Karpas-422 (cell line): ENCODE results near the gene TTLL11. TPM values are rescaled to one million over a fixed set of nuclear protein-coding genes. Genes with fewer than 3 reads are reported as not detected.

ENCODE experiments used
- DNase-seq: peaks from one replicate; pipeline ENCODE4 v3.0.0-alpha.2; 2015
- H2AFZ ChIP-seq: fragments of 200-600 bp; sonication (generic); 2 replicates; pipeline ENCODE4 v1.6.1; 2014; ENCODE audit warnings: antibody characterized with exemption, low read length, mixed read lengths
- H3K27ac ChIP-seq: fragments of 200-600 bp; sonication (generic); 2 replicates; pipeline ENCODE4 v1.5.1; 2014; ENCODE audit warnings: mild to moderate bottlenecking, low read length, moderate library complexity
- H3K27me3 ChIP-seq: fragments of 200-600 bp; sonication (generic); 2 replicates; pipeline ENCODE4 v1.6.1; 2014; ENCODE audit warnings: low read length, mixed read lengths
- H3K36me3 ChIP-seq: fragments of 200-600 bp; sonication (generic); 2 replicates; pipeline ENCODE4 v1.6.1; 2014; ENCODE audit warnings: low read length, mixed read lengths; ENCODE audit not compliant: insufficient read depth
- H3K4me1 ChIP-seq: fragments of 200-600 bp; sonication (generic); 2 replicates; pipeline ENCODE4 v1.6.1; 2014; ENCODE audit warnings: mild to moderate bottlenecking, low read length, mixed read lengths
- H3K4me2 ChIP-seq: fragments of 200-600 bp; sonication (generic); 2 replicates; pipeline ENCODE4 v1.6.1; 2014; ENCODE audit warnings: low read length, low read depth, mild to moderate bottlenecking; ENCODE audit not compliant: poor library complexity, severe bottlenecking
- H3K4me3 ChIP-seq: fragments of 200-600 bp; sonication (generic); 2 replicates; pipeline ENCODE4 v1.5.1; 2014; ENCODE audit warnings: mild to moderate bottlenecking, antibody characterized with exemption, low read length, mixed read lengths
- H3K79me2 ChIP-seq: fragments of 200-600 bp; sonication (generic); 2 replicates; pipeline ENCODE4 v1.6.1; 2014; ENCODE audit warnings: mild to moderate bottlenecking, low read length, mixed read lengths
- H3K9ac ChIP-seq: fragments of 200-600 bp; sonication (generic); 2 replicates; pipeline ENCODE4 v1.6.0; 2014; ENCODE audit warnings: low read length
- H3K9me2 ChIP-seq: fragments of 200-600 bp; sonication (generic), shearing (Covaris generic); replicated peaks from 2 replicates; pipeline ENCODE4 v1.6.0; 2014; ENCODE audit warnings: mild to moderate bottlenecking, low read length, moderate library complexity; ENCODE audit not compliant: insufficient read depth
- H3K9me3 ChIP-seq: fragments of 300-700, 200-600 bp; sonication (generic); 2 replicates; pipeline ENCODE4 v1.6.1; 2014; ENCODE audit warnings: low read length, mixed read lengths
- H4K20me1 ChIP-seq: fragments of 200-600 bp; sonication (generic); 2 replicates; pipeline ENCODE4 v1.6.1; 2014; ENCODE audit warnings: mild to moderate bottlenecking, antibody characterized with exemption, low read length, low read depth; ENCODE audit not compliant: insufficient read depth
- total RNA-seq: library from RNA; depleted of rRNA; stranded (reverse); fragments of >200 nt; shearing (Covaris generic); gene quantifications from 2 replicates; pipeline ENCODE4 v1.2.3, GENCODE V29; 2014; ENCODE audit warnings: low replicate concordance

Gene TTLL11
- total RNA-seq, 1 experiment from 2014 or later, result 2.5 TPM

DNA sequence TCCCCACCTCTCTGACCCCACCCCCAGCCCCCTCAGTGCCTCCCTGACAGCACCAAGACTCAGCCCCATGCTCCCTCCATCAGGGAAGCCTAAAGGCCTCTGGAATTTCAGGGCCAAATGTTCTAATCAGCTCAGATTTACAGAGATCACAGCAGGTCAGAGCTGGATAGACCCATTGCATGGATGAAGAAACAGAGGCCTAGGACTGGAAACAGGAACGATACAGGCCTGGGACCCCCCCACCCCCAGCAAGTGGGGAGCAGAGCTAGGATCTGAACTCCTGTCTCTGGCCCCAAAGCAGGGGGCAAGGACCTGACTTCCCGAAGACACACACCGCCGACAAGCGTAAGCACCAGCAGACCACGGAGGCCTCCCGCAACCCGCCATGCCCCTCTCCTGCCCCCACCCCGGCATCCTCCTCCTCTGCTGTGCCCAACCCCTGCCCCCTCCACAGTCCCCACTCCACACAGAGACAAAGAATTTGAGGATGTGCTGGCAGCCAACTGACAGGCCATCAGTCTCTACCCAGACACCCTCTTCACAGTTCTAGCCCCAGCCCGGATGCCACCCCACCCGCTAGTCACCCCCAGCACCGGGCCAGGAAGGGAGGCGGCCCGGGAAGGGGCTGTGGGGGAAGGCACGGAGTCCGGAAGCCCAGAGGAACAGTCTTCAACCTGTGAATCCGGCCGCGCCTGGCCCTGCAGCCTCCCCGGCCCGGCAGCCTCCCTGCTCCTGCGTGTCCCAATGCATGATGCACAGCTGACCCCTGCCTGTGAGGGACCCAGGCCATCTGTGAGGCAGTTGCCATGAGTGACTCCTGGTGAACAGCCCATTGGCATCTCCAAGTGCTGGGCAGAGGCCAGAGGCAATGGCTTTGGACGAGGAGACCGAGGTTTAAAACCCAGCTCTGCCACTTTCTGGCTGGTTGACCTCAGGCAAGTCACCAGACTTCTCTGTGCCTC is 35.2 kb upstream of the TTLL11 start:
- no peak for DNase-seq
- no peaks in the 10 kb centered on the region for H3K27me3 ChIP-seq
- no peaks in the 10 kb centered on the region for H3K79me2 ChIP-seq
- no peak overlapping the region for H3K4me2 ChIP-seq
- no peak overlapping the region for H3K27ac ChIP-seq
- no peaks in the 10 kb centered on the region; the same call in 1 of the 2 replicates for H4K20me1 ChIP-seq
- H2AFZ ChIP-seq, result no peak overlapping the region
- no peaks in the 10 kb centered on the region for H3K36me3 ChIP-seq
- H3K9ac ChIP-seq, result no peak overlapping the region
- H3K4me3 ChIP-seq, result no peak overlapping the region
- H3K4me1 ChIP-seq, result no peaks in the 10 kb centered on the region
- no peaks in the 10 kb centered on the region for H3K9me2 ChIP-seq
- H3K9me3 ChIP-seq, result no peaks in the 10 kb centered on the region

- Histone ChIP-seq H3K79me2 (no peaks in the 10 kb centered on the region), H3K27me3 (no peaks in the 10 kb centered on the region)
Observed at GRCh38 chr9:122127396-122127798, 34.3 kb upstream of the TTLL11 start.

DNA sequence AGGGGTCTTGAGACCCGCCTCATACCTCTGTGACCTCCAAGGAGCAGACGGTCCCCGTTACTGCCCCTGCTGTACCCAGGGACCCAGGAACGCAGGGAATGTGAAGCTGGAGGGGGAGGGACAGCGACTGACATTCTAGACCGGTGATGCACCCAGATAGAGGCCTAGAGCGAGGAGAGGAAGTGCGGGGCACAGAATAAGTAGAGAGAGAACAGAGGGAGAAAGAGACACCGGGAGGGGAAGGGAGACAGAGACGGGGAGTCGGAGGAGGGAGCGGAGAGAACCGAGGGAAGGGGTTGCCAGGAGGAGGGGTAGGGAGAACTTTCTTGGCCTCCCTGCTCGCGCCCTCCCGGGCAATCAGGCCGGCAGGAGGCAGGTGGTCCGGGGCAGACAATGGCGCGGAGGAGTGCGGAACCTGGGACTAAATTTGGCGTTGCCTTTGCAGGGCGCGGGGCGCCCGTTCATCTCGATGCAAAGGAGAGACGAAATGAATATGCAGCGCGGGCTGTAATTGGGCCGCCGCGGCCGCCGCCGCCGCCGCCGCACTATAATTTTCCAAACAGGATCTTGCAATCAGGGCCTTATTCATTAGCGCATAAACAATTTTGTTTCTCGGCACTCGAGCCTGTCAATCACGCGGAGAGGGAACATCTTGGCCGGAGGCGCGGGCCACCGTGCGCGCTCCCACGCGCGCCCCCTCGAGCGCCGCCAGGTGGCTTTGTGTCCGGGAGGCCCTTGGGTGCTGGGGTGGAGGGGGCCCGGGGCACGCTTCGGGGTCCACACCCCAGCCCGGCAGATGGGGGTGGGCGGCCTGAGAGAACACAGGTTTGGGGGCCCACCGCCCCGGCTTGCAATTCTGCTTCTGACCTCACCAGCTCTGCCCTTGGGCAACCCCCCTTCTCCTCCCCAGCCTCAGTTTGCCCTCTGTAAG is 33.5 kb upstream of the TTLL11 start:
- Histone ChIP-seq H4K20me1 (no peaks in the 10 kb centered on the region; the same call in 1 of the 2 replicates), H3K4me2 (no peak overlapping the region), H3K27ac (no peak overlapping the region), H3K4me3 (no peak overlapping the region), H3K36me3 (no peaks in the 10 kb centered on the region), H3K27me3 (no peaks in the 10 kb centered on the region), H3K9me2 (no peaks in the 10 kb centered on the region), H3K9me3 (no peaks in the 10 kb centered on the region), H3K4me1 (no peaks in the 10 kb centered on the region), H3K9ac (no peak overlapping the region), H3K79me2 (no peaks in the 10 kb centered on the region), H2AFZ (no peak overlapping the region)
- no peak for DNase-seq

More at GRCh38 chr9:122127396-122127798, 34.3 kb upstream of the TTLL11 start:
- no peaks in the 10 kb centered on the region for H4K20me1 ChIP-seq
- no peak overlapping the region for H2AFZ ChIP-seq
- H3K4me3 ChIP-seq, result no peak overlapping the region
- no peaks in the 10 kb centered on the region for H3K4me1 ChIP-seq
- no peak for DNase-seq
- no peak overlapping the region for H3K9ac ChIP-seq
- H3K9me2 ChIP-seq, result no peaks in the 10 kb centered on the region
- H3K27ac ChIP-seq, result no peak overlapping the region
- no peak overlapping the region for H3K4me2 ChIP-seq
- no peaks in the 10 kb centered on the region for H3K9me3 ChIP-seq
- no peaks in the 10 kb centered on the region for H3K36me3 ChIP-seq

- Histone ChIP-seq H3K9me3 (no peaks in the 10 kb centered on the region), H3K79me2 (no peaks in the 10 kb centered on the region), H3K36me3 (no peaks in the 10 kb centered on the region), H4K20me1 (no peaks in the 10 kb centered on the region; the same call in 1 of the 2 replicates), H3K9me2 (no peaks in the 10 kb centered on the region), H3K27ac (no peak overlapping the region), H3K4me2 (no peak overlapping the region), H2AFZ (no peak overlapping the region), H3K4me1 (no peaks in the 10 kb centered on the region), H3K9ac (no peak overlapping the region), H3K4me3 (no peak overlapping the region), H3K27me3 (no peaks in the 10 kb centered on the region)
- no peak for DNase-seq
Observed at GRCh38 chr9:122125509-122126330, 32.6 kb upstream of the TTLL11 start.

GRCh38 chr9:122125158-122125508 is 32.0 kb upstream of the TTLL11 start:
- Histone ChIP-seq H3K4me2 (no peak overlapping the region), H3K9me2 (no peaks in the 10 kb centered on the region), H3K36me3 (no peaks in the 10 kb centered on the region), H3K9me3 (no peaks in the 10 kb centered on the region), H3K27me3 (no peaks in the 10 kb centered on the region), H3K4me1 (no peaks in the 10 kb centered on the region), H3K9ac (no peak overlapping the region), H4K20me1 (no peaks in the 10 kb centered on the region; the same call in 1 of the 2 replicates), H3K4me3 (no peak overlapping the region), H3K79me2 (no peaks in the 10 kb centered on the region), H2AFZ (no peak overlapping the region), H3K27ac (no peak overlapping the region)
- peak; percentile 89 for DNase-seq

- Histone ChIP-seq H3K27me3 (no peaks in the 10 kb centered on the region), H3K9me2 (no peaks in the 10 kb centered on the region), H2AFZ (no peak overlapping the region), H3K4me3 (no peak overlapping the region), H3K9ac (no peak overlapping the region), H3K27ac (no peak overlapping the region), H3K36me3 (no peaks in the 10 kb centered on the region), H4K20me1 (no peaks in the 10 kb centered on the region; the same call in 1 of the 2 replicates), H3K79me2 (no peaks in the 10 kb centered on the region), H3K4me2 (no peak overlapping the region), H3K9me3 (no peaks in the 10 kb centered on the region), H3K4me1 (no peaks in the 10 kb centered on the region)
- DNase-seq, result no peak
Observed at GRCh38 chr9:122124528-122124927, 31.4 kb upstream of the TTLL11 start.

DNA sequence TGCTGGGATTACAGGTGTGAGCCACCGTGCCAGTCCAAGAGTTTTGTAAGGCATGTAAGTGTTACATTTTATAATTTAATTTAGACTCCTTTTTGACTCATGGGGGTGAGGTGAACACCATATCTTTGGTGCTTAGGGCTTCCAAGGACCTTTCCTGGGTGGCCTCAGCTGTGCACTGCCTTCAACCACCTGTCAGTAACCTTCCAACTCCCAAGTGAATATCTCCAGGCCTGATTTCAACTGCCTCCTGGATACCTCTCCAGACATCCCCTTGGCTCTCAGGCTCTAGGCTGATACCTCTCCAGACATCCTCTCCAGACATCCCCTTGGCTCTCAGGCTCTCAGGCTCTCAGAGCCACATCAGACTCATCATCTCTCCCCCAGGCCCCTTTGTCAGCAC is 30.9 kb upstream of the TTLL11 start:
- Histone ChIP-seq H3K9ac (no peak overlapping the region), H3K79me2 (no peaks in the 10 kb centered on the region), H3K9me2 (no peaks in the 10 kb centered on the region), H3K9me3 (no peaks in the 10 kb centered on the region), H3K4me1 (no peaks in the 10 kb centered on the region), H3K36me3 (no peaks in the 10 kb centered on the region), H3K4me3 (no peak overlapping the region), H3K27ac (no peak overlapping the region), H2AFZ (no peak overlapping the region), H3K4me2 (no peak overlapping the region), H4K20me1 (no peaks in the 10 kb centered on the region; the same call in 1 of the 2 replicates), H3K27me3 (no peaks in the 10 kb centered on the region)
- no peak for DNase-seq
